Smooth muscle cell (in vitro differentiated cells): ENCODE results near the gene RNF213. TPM values are rescaled to one million over a fixed set of nuclear protein-coding genes. Genes with fewer than 3 reads are reported as not detected.

Experiments
- DNase-seq: peaks from one replicate; lab custom pipeline; 2025; ENCODE audit not compliant: unreplicated experiment; lab: John Stamatoyannopoulos, UW
- H2AFZ ChIP-seq: fragments of 200-600 bp; sonication (generic); 2 replicates; pipeline ENCODE4 v1.6.0; 2016; ENCODE audit warnings: antibody characterized with exemption, low read depth, mild to moderate bottlenecking
- H3F3A ChIP-seq: fragments of 200-600 bp; sonication (generic); 2 replicates; pipeline ENCODE4 v1.6.0; 2017; ENCODE audit warnings: antibody characterized with exemption, low read depth
- H3K27ac ChIP-seq: fragments of 200-600 bp; sonication (generic); 2 replicates; pipeline ENCODE4 v1.5.1; 2016; ENCODE audit warnings: low read depth, mild to moderate bottlenecking
- H3K27me3 ChIP-seq: fragments of 200-600 bp; sonication (generic); 2 replicates; pipeline ENCODE4 v1.6.1; 2016; ENCODE audit warnings: low read depth, mild to moderate bottlenecking
- H3K36me3 ChIP-seq: fragments of 200-600 bp; sonication (generic); 2 replicates; pipeline ENCODE4 v1.5.1; 2016; ENCODE audit warnings: low read depth
- H3K4me1 ChIP-seq: fragments of 200-600 bp; sonication (generic); 2 replicates; pipeline ENCODE4 v1.5.1; 2016; ENCODE audit warnings: low read depth
- H3K4me2 ChIP-seq: fragments of 200-600 bp; sonication (generic); 2 replicates; pipeline ENCODE4 v1.6.0; 2016; ENCODE audit warnings: mild to moderate bottlenecking
- H3K4me3 ChIP-seq: fragments of 200-600 bp; sonication (generic); 2 replicates; pipeline ENCODE4 v1.5.1; 2016; ENCODE audit warnings: mild to moderate bottlenecking
- H3K79me2 ChIP-seq: fragments of 200-600 bp; sonication (generic); 2 replicates; pipeline ENCODE4 v1.6.0; 2016; ENCODE audit warnings: low read depth, mild to moderate bottlenecking
- H3K9ac ChIP-seq: fragments of 200-600 bp; sonication (generic); 2 replicates; pipeline ENCODE4 v1.6.0; 2016; ENCODE audit warnings: low read depth
- H3K9me3 ChIP-seq: fragments of 200-600 bp; sonication (generic); replicated peaks from 2 replicates; pipeline ENCODE4 v1.5.1; 2016; ENCODE audit warnings: low read depth
- H4K20me1 ChIP-seq: fragments of 200-600 bp; sonication (generic); 2 replicates; pipeline ENCODE4 v1.6.0; 2016; ENCODE audit warnings: low read depth
- WGBS: methylation state at CpG from one replicate; pipeline ENCODE4 v1.1.7; 2016; ENCODE audit warnings: low lambda C conversion rate; 5-methylcytosine and 5-hydroxymethylcytosine counted together
- polyA plus RNA-seq: library from polyadenylated mRNA; unstranded; fragments of >200 nt; fragmentation: Nextera tagmentation; extraction: Ambion mirVana; gene quantifications from 2 replicates; pipeline ENCODE4 v1.2.1, GENCODE V29; 2016
- total RNA-seq: library from RNA; depleted of rRNA; stranded (reverse); fragments of >200 nt; gene quantifications from 2 replicates; pipeline ENCODE4 v1.2.3, GENCODE V29; 2014
- TF ChIP-seq, protein P1 (sequence below): fragments of 200-600 bp; sonication (generic); IDR thresholded peaks from 2 replicates; pipeline ENCODE4 v1.5.1; 2017; ENCODE audit warnings: borderline replicate concordance, mild to moderate bottlenecking, antibody characterized with exemption; ENCODE audit not compliant: insufficient read depth, poor library complexity, severe bottlenecking

The RNF213 gene
- total and polyA plus RNA-seq, 2 experiments from 2014 or later, result 12.8 to 43.0 TPM

DNA sequence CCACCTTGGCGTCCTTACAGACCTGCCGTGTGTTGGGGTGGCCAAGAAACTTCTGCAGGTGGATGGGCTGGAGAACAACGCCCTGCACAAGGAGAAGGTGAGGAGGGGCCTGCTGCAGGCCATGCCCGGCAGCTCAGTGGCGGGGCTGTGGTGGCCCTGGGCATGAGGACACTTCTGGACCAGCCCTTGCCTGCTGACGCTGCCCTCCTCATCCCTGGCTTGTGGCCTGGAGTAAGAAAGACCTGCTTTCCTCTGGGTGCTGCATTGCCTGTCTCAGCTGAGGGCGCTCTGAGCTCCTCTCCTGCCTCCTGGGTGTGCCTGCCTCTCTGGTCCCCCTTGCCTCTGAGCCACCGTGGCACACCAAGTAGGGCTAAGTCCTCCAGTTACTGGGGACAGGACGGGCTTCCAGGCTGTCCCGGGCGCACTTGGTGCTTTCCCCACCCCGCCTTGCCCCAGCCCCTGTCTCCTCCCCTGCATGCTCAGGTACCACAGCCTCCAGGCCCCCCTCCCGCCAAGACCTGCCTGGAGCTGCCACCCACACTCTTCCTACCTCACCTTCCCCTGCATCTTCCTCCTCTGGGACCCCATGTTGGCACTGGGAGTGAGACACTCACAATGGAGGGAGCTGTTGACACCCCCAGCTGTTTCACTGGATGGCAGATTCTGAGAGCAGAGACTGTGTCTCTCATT lies 163.0 kb downstream of the RNF213 start:
- H4K20me1 ChIP-seq, result peaks cover 35% of the 10 kb centered on the region
- TF ChIP-seq, protein P1, sequence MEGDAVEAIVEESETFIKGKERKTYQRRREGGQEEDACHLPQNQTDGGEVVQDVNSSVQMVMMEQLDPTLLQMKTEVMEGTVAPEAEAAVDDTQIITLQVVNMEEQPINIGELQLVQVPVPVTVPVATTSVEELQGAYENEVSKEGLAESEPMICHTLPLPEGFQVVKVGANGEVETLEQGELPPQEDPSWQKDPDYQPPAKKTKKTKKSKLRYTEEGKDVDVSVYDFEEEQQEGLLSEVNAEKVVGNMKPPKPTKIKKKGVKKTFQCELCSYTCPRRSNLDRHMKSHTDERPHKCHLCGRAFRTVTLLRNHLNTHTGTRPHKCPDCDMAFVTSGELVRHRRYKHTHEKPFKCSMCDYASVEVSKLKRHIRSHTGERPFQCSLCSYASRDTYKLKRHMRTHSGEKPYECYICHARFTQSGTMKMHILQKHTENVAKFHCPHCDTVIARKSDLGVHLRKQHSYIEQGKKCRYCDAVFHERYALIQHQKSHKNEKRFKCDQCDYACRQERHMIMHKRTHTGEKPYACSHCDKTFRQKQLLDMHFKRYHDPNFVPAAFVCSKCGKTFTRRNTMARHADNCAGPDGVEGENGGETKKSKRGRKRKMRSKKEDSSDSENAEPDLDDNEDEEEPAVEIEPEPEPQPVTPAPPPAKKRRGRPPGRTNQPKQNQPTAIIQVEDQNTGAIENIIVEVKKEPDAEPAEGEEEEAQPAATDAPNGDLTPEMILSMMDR, result no peak
- H3K9me3 ChIP-seq, result no peaks in the 10 kb centered on the region
- H3K79me2 ChIP-seq, result no peaks in the 10 kb centered on the region
- DNase-seq, result no peak
- no peak overlapping the region for H2AFZ ChIP-seq
- H3K36me3 ChIP-seq, result no peaks in the 10 kb centered on the region
- no peaks in the 10 kb centered on the region for H3K4me1 ChIP-seq
- H3K27me3 ChIP-seq, result no peaks in the 10 kb centered on the region
- WGBS, result 89% methylated on average over 12 of the region's 13 CpGs
- no peak overlapping the region for H3K27ac ChIP-seq
- H3K4me3 ChIP-seq, result no peak overlapping the region
- H3F3A ChIP-seq, result no peaks in the 10 kb centered on the region
- H3K9ac ChIP-seq, result no peak overlapping the region
- H3K4me2 ChIP-seq, result no peak overlapping the region

DNA sequence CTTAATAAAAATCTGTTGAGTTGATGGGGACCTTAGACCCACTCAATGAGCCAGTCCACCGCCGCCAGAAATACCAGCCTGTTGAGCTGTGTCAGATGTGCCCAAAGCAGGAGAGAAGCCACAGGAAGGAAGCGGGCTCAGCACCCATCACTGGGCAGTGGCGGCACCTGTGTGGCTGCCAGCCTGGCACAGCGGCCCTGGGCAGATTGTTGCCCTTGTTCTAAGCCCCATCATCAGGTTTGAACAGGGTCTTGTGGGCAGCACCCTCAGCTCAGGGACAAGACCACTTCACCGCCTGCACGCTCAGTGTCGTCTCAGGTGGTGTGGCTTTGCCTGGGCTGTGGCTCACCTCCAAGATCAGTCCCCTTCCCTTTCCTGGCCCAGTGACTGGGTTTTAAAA lies 163.6 kb downstream of the RNF213 start:
- no peak overlapping the region for H3K4me2 ChIP-seq
- DNase-seq, result no peak
- H3K9me3 ChIP-seq, result no peaks in the 10 kb centered on the region
- no peaks in the 10 kb centered on the region for H3K4me1 ChIP-seq
- no peak overlapping the region for H3K27ac ChIP-seq
- H3K79me2 ChIP-seq, result no peaks in the 10 kb centered on the region
- no peaks in the 10 kb centered on the region for H3K36me3 ChIP-seq
- H2AFZ ChIP-seq, result no peak overlapping the region
- H4K20me1 ChIP-seq, result peaks cover 30% of the 10 kb centered on the region
- no peak overlapping the region for H3K9ac ChIP-seq
- TF ChIP-seq, protein P1, result no peak
- WGBS, result 97% methylated on average over 8 of the region's 8 CpGs
- H3F3A ChIP-seq, result no peaks in the 10 kb centered on the region
- no peaks in the 10 kb centered on the region for H3K27me3 ChIP-seq
- no peak overlapping the region for H3K4me3 ChIP-seq

GRCh38 chr17:80424878-80425765 lies 164.5 kb downstream of the RNF213 start:
- Histone ChIP-seq H3K4me2 (no peak overlapping the region), H3K36me3 (no peaks in the 10 kb centered on the region), H3K27ac (no peak overlapping the region), H2AFZ (no peak overlapping the region), H3K9me3 (no peaks in the 10 kb centered on the region), H3K4me1 (no peaks in the 10 kb centered on the region), H3K4me3 (no peak overlapping the region), H3K79me2 (no peaks in the 10 kb centered on the region), H3K9ac (no peak overlapping the region), H3F3A (no peaks in the 10 kb centered on the region), H4K20me1 (peaks cover 22% of the 10 kb centered on the region), H3K27me3 (no peaks in the 10 kb centered on the region)
- DNase-seq, result no peak
- TF ChIP-seq, protein P1, result no peak
- 87% methylated on average over 27 of the region's 27 CpGs for WGBS
